Measurements from ENCODE around the gene GLUD2.

Gene GLUD2

GRCh38 chrX:121014826-121015225, 32.6 kb upstream of the GLUD2 start:
- no peak overlapping the region for H3K4me2 ChIP-seq (ENCODE audit: low read length)
- H2AFZ ChIP-seq (ENCODE audit: low read depth, low read length), result no peak overlapping the region
- H3K9me3 ChIP-seq (ENCODE audit: insufficient read depth, low read length), result no peaks in the 10 kb centered on the region
- no peak overlapping the region for H3K4me3 ChIP-seq (ENCODE audit: low read length)
- no peak for TF ChIP-seq EZH2phosphoT487 (IDR thresholded peaks at IDR 0.05; ENCODE audit: low read depth)
- no peak for TF ChIP-seq CTCF (IDR thresholded peaks at IDR 0.05; ENCODE audit: low read depth, low read length)
- no peaks in the 10 kb centered on the region for H3K36me3 ChIP-seq (replicated peaks; ENCODE audit: low read depth, low read length)
- no peak overlapping the region for H3K9ac ChIP-seq (ENCODE audit: low read length)
- no peaks in the 10 kb centered on the region for H3K4me1 ChIP-seq (ENCODE audit: low read length)
- H4K20me1 ChIP-seq (ENCODE audit: insufficient read depth, low read length), result no peaks in the 10 kb centered on the region
- no peak overlapping the region for H3K27ac ChIP-seq (ENCODE audit: low read length)
- no peaks in the 10 kb centered on the region for H3K27me3 ChIP-seq (ENCODE audit: low read depth, low read length)
- H3K79me2 ChIP-seq (ENCODE audit: low read length), result no peaks in the 10 kb centered on the region

DNA sequence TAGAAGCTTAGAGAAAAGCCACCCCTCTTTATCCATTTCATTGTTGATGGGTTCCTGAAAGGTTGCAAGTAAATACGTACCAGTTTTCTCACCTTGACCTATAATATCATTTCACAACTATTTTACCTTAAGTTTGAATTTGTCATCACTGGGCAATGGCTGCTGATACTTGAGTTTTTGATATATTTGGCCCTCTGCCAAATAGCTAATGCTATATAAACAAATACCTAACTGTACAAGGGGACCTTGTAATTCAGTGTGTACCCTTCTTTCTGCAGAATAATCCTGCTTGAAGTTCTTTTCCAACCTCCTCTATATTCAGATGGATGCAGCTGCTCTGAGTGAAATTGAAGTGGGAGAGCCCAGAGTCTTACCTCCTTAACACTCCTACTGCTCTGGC, 19.0 kb upstream of the GLUD2 start:
- Histone ChIP-seq H3K4me3 (ENCODE audit: low read length) (no peak overlapping the region), H3K27me3 (ENCODE audit: low read depth, low read length) (no peaks in the 10 kb centered on the region), H3K9me3 (ENCODE audit: insufficient read depth, low read length) (no peaks in the 10 kb centered on the region), H3K4me1 (ENCODE audit: low read length) (no peaks in the 10 kb centered on the region), H4K20me1 (ENCODE audit: insufficient read depth, low read length) (no peaks in the 10 kb centered on the region), H3K36me3 (replicated peaks; ENCODE audit: low read depth, low read length) (no peaks in the 10 kb centered on the region), H3K9ac (ENCODE audit: low read length) (no peak overlapping the region), H3K79me2 (ENCODE audit: low read length) (no peaks in the 10 kb centered on the region), H2AFZ (ENCODE audit: low read depth, low read length) (no peak overlapping the region), H3K4me2 (ENCODE audit: low read length) (no peak overlapping the region), H3K27ac (ENCODE audit: low read length) (no peak overlapping the region)
- TF ChIP-seq EZH2phosphoT487 (IDR thresholded peaks at IDR 0.05; ENCODE audit: low read depth) (no peak), CTCF (IDR thresholded peaks at IDR 0.05; ENCODE audit: low read depth, low read length) (no peak)

GRCh38 chrX:121030083-121030482, 17.3 kb upstream of the GLUD2 start:
- H3K9ac ChIP-seq (ENCODE audit: low read length), result no peak overlapping the region
- H3K4me2 ChIP-seq (ENCODE audit: low read length), result no peak overlapping the region
- H3K36me3 ChIP-seq (replicated peaks; ENCODE audit: low read depth, low read length), result no peaks in the 10 kb centered on the region
- no peaks in the 10 kb centered on the region for H3K9me3 ChIP-seq (ENCODE audit: insufficient read depth, low read length)
- H3K27me3 ChIP-seq (ENCODE audit: low read depth, low read length), result no peaks in the 10 kb centered on the region
- H2AFZ ChIP-seq (ENCODE audit: low read depth, low read length), result no peak overlapping the region
- H3K27ac ChIP-seq (ENCODE audit: low read length), result no peak overlapping the region
- H3K4me1 ChIP-seq (ENCODE audit: low read length), result no peaks in the 10 kb centered on the region
- H3K4me3 ChIP-seq (ENCODE audit: low read length), result no peak overlapping the region
- TF ChIP-seq CTCF (IDR thresholded peaks at IDR 0.05; ENCODE audit: low read depth, low read length) (no peak), EZH2phosphoT487 (IDR thresholded peaks at IDR 0.05; ENCODE audit: low read depth) (no peak)
- no peaks in the 10 kb centered on the region for H3K79me2 ChIP-seq (ENCODE audit: low read length)
- H4K20me1 ChIP-seq (ENCODE audit: insufficient read depth, low read length), result no peaks in the 10 kb centered on the region

DNA sequence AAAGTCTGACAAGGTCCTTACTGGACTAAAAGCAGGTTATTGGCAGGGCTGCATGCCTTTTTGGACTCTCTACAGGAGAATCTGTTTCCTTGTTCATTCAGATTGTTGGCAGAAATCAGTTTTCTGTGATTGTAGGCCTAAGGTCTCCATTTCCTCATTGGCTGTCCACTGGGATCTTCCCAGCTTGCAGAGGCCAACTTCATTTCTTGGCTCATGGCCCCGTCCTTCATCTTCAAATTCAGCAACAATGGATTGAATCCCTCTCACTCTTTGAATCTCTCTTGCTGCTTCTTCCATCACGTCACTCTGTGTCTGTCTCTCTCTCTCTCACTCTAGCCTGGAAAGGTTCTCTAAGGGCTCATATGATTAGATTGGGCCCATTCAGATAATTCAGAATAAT, 14.9 kb upstream of the GLUD2 start:
- TF ChIP-seq CTCF (IDR thresholded peaks at IDR 0.05; ENCODE audit: low read depth, low read length) (no peak), EZH2phosphoT487 (IDR thresholded peaks at IDR 0.05; ENCODE audit: low read depth) (no peak)
- Histone ChIP-seq H3K27ac (ENCODE audit: low read length) (no peak overlapping the region), H3K79me2 (ENCODE audit: low read length) (no peaks in the 10 kb centered on the region), H3K9ac (ENCODE audit: low read length) (no peak overlapping the region), H2AFZ (ENCODE audit: low read depth, low read length) (no peak overlapping the region), H3K4me3 (ENCODE audit: low read length) (no peak overlapping the region), H3K36me3 (replicated peaks; ENCODE audit: low read depth, low read length) (no peaks in the 10 kb centered on the region), H3K4me1 (ENCODE audit: low read length) (no peaks in the 10 kb centered on the region), H3K4me2 (ENCODE audit: low read length) (no peak overlapping the region), H4K20me1 (ENCODE audit: insufficient read depth, low read length) (no peaks in the 10 kb centered on the region), H3K9me3 (ENCODE audit: insufficient read depth, low read length) (no peaks in the 10 kb centered on the region), H3K27me3 (ENCODE audit: low read depth, low read length) (no peaks in the 10 kb centered on the region)
